Uterus (tissue), 4 donors: Measurements from ENCODE around the gene HPS3. TPM values are rescaled to one million over a fixed set of nuclear protein-coding genes. Genes with fewer than 3 reads are reported as not detected.
A peak's percentile ranks its signal among the peaks of the same experiment; 100 is the strongest.

Experiments used
- DNase-seq, 2 donors: peaks; one replicate each; pipeline ENCODE4 v3.0.0-alpha.2; 2019 to 2020
- H3K27ac ChIP-seq, 2 donors: fragments of 200-600 bp; sonication (generic); 1 replicate in 1 of 2; 2 replicates in 1 of 2; pipeline ENCODE4 v1.5.1; 2016 to 2018
- H3K27me3 ChIP-seq, 2 donors: fragments of 200-600 bp; sonication (generic); one replicate each; pipeline ENCODE4 v1.5.1; 2018 to 2019; ENCODE audit warnings: control low read depth in 1 of 2
- H3K36me3 ChIP-seq, 2 donors: fragments of 200-600 bp; sonication (generic); one replicate each; pipeline ENCODE4 v1.5.1; 2019; ENCODE audit warnings: control low read depth in 1 of 2
- H3K4me1 ChIP-seq, 2 donors: fragments of 200-600 bp; sonication (generic); one replicate each; pipeline ENCODE4 v1.5.1; 2018 to 2019; ENCODE audit warnings: control low read depth in 1 of 2
- H3K4me3 ChIP-seq, 2 donors: fragments of 200-600 bp; sonication (generic); 1 replicate in 1 of 2; 2 replicates in 1 of 2; pipeline ENCODE4 v1.5.1; 2018 to 2019; ENCODE audit warnings: mild to moderate bottlenecking in 1 of 2
- H3K9me3 ChIP-seq, 2 donors: fragments of 200-600 bp; sonication (generic); one replicate each; pipeline ENCODE4 v1.5.1; 2019; ENCODE audit warnings: control low read depth in 1 of 2
- POLR2A ChIP-seq, 2 donors: fragments of 450-650 bp; IDR thresholded peaks; one replicate each; pipeline ENCODE4 v1.6.1; 2016; ENCODE audit warnings: antibody characterized with exemption in 2 of 2, mild to moderate bottlenecking in 1 of 2, moderate library complexity in 1 of 2
- intact Hi-C: fragments of 100-400 bp; cut with DNase I; formaldehyde crosslinking; loops from one replicate; pipeline ENCODE4 v1.15.1; 2023; ENCODE audit warnings: low total_unique reads
- total RNA-seq, 4 donors: library from RNA; depleted of rRNA in 3 of 4; stranded (reverse); fragments of >200 nt in 3 of 4; gene quantifications; one replicate each; pipeline versions ENCODE4 v1.1.0 to v1.2.4, GENCODE V29; 2014 to 2023
- TF ChIP-seq, protein P1 (sequence below), 4 experiments: fragments of 200-600 bp in 2 of 4; fragments of 450-650 bp in 2 of 4; sonication (generic) in 2 of 4; IDR thresholded peaks; one replicate each; pipeline ENCODE4 v1.5.1; 2016 to 2019; ENCODE audit warnings: antibody characterized with exemption in 4 of 4, mild to moderate bottlenecking in 2 of 4, moderate library complexity in 1 of 4
- donor health status: DM: yes; HTN: yes; CAD: no.

The HPS3 gene
- total RNA-seq, 4 donors from 2014 or later = 16.5 to 75.6 (median 31.7) TPM

DNA sequence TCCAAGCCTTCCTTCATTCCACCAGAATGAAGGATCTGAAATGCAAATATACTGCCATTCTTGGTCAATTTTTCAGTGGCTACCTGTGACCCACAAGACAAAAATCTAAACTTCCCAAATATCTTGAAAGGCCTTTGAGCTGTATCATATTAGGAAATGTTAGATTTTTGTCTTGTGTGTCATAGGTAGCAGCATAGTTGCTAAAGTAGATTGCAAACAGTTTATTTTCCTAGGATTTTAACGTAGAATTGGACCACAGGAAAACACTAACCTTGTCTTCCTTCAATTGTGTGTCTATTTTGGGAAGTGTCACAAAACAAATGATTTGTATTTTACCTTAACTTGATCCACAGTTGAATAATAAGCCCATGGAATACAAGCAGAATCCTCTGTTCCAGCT, 49.8 kb downstream of the HPS3 start:
- H3K4me3 ChIP-seq = no peak overlapping the region
- no peak for TF ChIP-seq POLR2A (IDR thresholded peaks at IDR 0.05)
- TF ChIP-seq, protein P1, sequence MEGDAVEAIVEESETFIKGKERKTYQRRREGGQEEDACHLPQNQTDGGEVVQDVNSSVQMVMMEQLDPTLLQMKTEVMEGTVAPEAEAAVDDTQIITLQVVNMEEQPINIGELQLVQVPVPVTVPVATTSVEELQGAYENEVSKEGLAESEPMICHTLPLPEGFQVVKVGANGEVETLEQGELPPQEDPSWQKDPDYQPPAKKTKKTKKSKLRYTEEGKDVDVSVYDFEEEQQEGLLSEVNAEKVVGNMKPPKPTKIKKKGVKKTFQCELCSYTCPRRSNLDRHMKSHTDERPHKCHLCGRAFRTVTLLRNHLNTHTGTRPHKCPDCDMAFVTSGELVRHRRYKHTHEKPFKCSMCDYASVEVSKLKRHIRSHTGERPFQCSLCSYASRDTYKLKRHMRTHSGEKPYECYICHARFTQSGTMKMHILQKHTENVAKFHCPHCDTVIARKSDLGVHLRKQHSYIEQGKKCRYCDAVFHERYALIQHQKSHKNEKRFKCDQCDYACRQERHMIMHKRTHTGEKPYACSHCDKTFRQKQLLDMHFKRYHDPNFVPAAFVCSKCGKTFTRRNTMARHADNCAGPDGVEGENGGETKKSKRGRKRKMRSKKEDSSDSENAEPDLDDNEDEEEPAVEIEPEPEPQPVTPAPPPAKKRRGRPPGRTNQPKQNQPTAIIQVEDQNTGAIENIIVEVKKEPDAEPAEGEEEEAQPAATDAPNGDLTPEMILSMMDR (IDR thresholded peaks at IDR 0.05) = no peak
- H3K27ac ChIP-seq = peak overlapping the region; percentile 83 to 92
- H3K9me3 ChIP-seq = no peaks in the 10 kb centered on the region
- intact Hi-C loops = no loop called here
- H3K27me3 ChIP-seq = no peaks in the 10 kb centered on the region
- no peaks in the 10 kb centered on the region for H3K36me3 ChIP-seq
- DNase-seq = no peak
- peaks cover 0 to 12% of the 10 kb centered on the region in 2 donors for H3K4me1 ChIP-seq

DNA sequence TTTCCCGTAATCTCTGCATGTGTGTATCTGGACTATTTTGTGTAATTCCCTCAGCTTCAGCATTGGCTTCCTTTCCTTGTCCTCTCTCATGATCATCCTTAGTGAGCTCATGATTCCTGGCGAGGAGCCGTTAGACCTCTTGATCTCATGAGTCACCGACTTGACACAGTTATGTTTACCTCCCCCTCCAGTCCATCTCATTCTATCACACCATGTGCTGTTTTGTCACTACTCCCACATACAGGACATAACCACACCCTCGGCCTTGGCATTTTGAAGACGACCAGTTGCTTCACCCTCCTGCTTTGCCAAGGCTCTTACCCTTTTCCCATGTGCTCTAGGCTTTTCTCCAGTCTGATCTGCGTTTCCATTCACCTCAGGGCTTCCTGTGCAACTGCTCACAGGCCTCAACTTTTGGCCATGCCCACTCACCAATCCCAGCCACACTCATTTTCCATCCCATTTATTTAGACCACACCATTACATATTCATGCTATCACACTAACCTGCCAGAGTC, 50.7 kb downstream of the HPS3 start:
- DNase-seq = peak; percentile 93 to 99
- intact Hi-C loops = no loop called here
- TF ChIP-seq, protein P1 (IDR thresholded peaks at IDR 0.05) = peak in 1 of 4 experiments; percentile 7
- TF ChIP-seq POLR2A (IDR thresholded peaks at IDR 0.05) = no peak
- no peak overlapping the region for H3K4me3 ChIP-seq
- H3K27me3 ChIP-seq = no peaks in the 10 kb centered on the region
- peaks cover 0 to 12% of the 10 kb centered on the region in 2 donors for H3K4me1 ChIP-seq
- no peaks in the 10 kb centered on the region for H3K36me3 ChIP-seq
- peak overlapping the region; percentile 83 to 92 for H3K27ac ChIP-seq
- no peaks in the 10 kb centered on the region for H3K9me3 ChIP-seq

DNA sequence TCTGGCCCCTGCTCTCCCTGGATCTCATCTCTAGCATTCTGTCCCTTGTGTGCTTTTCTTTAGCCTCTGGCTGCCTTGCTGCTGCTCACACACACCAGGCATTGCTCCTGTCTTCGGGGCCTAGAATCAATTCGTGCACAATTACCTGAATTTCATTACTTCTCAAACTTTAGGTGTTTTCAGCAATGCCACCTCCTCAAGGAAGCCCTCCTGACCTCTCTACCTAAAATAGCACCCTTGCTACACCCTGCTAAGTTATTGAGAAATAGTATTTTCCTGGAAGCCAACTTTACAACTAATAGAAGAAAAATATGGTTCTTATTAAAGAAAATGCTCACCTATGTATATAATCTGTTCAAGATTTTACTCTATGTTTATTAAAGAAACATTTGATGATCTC, 51.7 kb downstream of the HPS3 start:
- H3K27ac ChIP-seq = peak overlapping the region; percentile 83 to 92
- DNase-seq = no peak

DNA sequence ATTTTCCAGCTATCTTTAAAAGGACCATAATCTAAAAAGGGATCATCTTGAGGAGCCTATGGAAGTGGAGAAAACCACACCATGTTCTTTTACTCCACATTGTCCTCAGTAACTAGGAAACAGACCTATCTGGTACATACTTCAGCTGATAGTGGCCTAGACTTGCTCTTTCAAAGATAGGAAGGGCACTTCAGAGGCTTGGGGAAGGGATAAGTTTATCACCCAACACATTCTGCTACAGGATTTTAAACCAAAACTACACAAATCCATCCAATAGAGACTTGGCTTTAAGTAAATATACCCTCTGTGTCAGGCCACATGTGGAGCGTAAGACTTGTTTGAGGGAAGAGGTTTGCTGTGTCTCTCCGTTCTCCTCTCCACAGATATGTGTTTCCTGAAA, 56.8 kb downstream of the HPS3 start:
- DNase-seq = no peak
- intact Hi-C loops = no loop called here
- Histone ChIP-seq H3K36me3 (no peaks in the 10 kb centered on the region), H3K4me3 (no peak overlapping the region), H3K9me3 (no peaks in the 10 kb centered on the region), H3K27ac (no peak overlapping the region), H3K4me1 (no peaks in the 10 kb centered on the region), H3K27me3 (no peaks in the 10 kb centered on the region)
- no peak for TF ChIP-seq POLR2A (IDR thresholded peaks at IDR 0.05)
- TF ChIP-seq, protein P1 (IDR thresholded peaks at IDR 0.05) = no peak

More for the DNA sequence above, 51.7 kb downstream of the HPS3 start:
- intact Hi-C loops = no loop called here
- no peak for TF ChIP-seq POLR2A (IDR thresholded peaks at IDR 0.05)
- TF ChIP-seq, protein P1 (IDR thresholded peaks at IDR 0.05) = no peak
- peaks cover 0 to 12% of the 10 kb centered on the region in 2 donors for H3K4me1 ChIP-seq
- no peaks in the 10 kb centered on the region for H3K9me3 ChIP-seq
- H3K4me3 ChIP-seq = no peak overlapping the region
- no peaks in the 10 kb centered on the region for H3K27me3 ChIP-seq
- H3K36me3 ChIP-seq = no peaks in the 10 kb centered on the region

DNA sequence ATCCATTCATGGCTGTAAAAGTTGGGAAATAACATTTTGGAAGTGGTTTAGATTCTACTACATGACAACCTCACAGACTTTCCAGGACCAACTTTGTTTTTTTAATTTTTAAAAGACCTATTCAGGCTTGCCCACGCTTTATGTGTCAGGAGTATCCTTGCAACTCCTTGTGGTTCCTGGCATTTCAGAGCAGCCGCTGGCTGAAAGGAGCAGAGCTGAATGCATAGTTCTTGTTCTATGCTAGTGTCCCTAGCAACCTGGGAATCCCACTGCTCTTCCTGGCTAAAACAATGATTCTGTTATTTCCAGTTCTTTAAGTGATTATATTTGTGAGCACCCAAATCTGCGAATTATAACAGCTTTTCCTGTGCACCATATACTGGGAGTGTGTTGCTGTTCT, 57.3 kb downstream of the HPS3 start:
- intact Hi-C loops = no loop called here
- TF ChIP-seq, protein P1 (IDR thresholded peaks at IDR 0.05) = no peak
- TF ChIP-seq POLR2A (IDR thresholded peaks at IDR 0.05) = no peak
- H3K27ac ChIP-seq = no peak overlapping the region
- H3K27me3 ChIP-seq = no peaks in the 10 kb centered on the region
- no peak overlapping the region for H3K4me3 ChIP-seq
- no peaks in the 10 kb centered on the region for H3K9me3 ChIP-seq
- H3K36me3 ChIP-seq = no peaks in the 10 kb centered on the region
- H3K4me1 ChIP-seq = no peaks in the 10 kb centered on the region
- DNase-seq = no peak
